Stimulated activated CD4-positive, alpha-beta T cell treated with anti-CD3 and anti-CD28 coated beads, Interleukin-2, amount 100 ng/mL, for 24 hours (primary cell): ENCODE measurements around the gene TRIM13.
"Not testable (repeated sequence)": the region's sequence is repeated elsewhere in the genome, so short reads cannot be mapped to it uniquely, and the experiment has no call there.

Experiments
- DNase-seq, 2 donors: peaks; one replicate each; pipeline ENCODE4 v3.0.0-alpha.2; 2020

TRIM13 gene, protein sequence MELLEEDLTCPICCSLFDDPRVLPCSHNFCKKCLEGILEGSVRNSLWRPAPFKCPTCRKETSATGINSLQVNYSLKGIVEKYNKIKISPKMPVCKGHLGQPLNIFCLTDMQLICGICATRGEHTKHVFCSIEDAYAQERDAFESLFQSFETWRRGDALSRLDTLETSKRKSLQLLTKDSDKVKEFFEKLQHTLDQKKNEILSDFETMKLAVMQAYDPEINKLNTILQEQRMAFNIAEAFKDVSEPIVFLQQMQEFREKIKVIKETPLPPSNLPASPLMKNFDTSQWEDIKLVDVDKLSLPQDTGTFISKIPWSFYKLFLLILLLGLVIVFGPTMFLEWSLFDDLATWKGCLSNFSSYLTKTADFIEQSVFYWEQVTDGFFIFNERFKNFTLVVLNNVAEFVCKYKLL

DNA sequence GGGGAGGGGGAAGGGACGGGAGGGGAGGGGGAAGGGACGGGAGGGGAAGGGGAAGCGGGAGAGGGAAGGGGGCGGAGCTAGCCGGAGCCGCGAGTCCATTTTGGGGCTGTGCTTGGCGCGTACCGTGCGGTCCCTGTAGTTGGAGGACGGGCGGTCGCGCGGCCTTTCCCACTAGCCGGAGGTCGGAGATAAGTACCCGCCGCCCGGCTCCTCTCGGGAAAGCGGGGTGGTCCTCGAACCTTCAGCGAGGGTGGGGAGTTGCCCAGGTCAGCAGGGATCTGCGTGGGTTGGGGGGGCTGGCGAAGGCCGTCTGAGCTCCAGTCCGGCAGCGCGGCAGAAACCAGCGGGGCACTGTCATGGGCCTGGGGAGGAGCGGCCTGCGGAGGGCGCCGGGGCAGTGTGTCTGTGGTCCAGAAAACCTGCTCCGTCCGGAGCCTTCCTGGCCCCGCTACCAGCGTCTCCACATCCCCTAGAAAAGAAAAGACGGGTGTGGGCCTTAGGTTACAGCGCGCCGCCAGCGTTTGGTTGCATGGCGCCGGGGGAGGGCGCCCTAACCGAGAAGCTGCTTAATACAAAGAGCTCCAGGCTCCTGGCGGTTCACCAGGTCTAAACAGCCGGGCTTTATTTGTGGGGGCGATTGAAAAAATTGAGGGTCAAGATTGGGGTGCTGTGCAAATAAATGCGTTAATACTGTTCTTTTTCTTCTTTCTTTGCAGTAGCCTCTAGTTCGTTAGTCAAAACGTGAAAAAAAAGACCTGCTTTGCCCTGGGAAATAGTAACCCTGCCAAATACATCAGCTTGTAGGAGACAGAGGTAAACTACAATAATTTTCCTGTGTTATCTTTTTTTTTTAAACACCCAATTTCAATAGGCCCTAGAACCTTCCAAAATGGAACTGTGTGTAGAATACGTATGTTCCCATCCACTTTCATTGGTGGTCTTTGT, at the start of gene TRIM13:
TRIM13 (plus strand) TSS at position 92 of the 945 bp plus-strand sequence. CDS start 14,899 bp downstream, outside the sequence.
- peak; percentile 80 to 84 for DNase-seq

DNA sequence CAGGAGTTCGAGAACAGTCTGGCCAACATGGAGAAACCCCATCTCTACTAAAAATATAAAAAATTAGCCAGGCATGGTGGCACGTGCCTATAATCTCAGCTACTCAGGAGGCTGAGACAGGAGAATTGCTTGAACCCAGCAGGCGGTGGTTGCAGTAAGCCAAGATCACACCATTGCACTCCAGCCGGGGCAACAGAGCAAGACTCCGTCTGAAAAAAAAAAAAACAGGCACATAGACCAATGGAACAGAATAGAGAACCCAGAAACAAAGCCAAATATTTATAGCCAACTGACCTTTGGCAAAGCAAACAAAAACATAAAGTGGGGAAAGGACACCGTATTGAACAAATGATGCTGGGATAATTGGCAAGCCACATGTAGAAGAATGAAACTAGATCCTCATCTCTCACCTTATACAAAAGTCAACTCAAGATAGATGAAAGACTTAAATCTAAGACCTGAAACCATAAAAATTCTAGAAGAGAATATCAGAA, 48.0 kb upstream of the TRIM13 start:
- DNase-seq: not testable (repeated sequence)

DNA sequence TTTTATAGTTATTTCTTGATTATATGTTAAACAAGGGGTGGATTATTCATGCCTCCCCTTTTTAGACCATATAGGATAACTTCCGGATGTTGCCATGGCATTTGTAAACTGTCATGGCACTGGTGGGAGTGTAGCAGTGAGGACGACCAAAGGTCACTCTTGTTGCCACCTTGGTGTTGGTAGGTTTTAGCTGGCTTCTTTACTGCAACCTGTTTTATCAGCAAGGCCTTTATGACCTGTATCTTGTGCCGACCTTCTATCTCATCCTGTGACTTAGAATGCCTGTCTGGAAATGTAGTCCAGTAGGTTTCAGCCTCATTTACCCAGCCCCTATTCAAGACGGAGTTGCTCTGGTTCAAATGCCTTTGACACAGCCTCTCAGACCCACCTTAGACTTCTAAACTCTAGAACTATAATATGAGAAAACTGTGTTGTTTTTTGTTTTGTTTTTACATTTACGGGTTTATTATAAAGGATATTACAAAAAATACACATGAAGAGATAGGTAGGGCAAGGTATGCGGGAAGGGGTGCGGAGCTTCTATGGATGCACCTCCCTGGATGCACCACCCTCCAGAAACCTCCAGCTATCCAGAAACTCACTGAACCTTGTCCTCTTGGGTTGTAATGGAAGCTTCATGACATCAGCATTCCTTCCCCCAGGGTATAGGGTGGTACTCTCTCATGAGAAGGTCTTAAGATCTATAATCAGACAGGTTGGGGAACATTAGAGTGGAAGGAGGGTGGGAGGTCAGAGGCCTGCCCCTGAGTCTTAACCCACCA, 44.9 kb upstream of the TRIM13 start:
- no peak for DNase-seq

DNA sequence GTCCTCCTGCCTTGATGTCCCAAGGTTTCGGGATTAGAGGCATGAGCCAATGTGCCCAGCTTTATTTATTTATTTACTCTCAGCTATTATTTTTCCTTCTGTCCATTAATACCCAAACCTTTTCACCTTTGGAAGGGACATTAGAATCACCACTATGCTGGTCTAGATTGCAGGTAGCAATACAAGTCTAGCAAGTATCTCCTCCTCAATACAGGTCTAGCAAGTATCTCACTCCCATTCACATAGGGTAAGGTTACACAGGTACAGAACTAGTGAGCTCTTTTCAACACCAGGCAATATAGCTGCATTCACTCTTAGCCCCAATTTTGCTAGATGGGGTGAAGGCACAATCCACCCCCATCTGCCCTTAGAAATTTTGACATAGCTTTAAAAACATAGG, 43.3 kb upstream of the TRIM13 start:
- no peak for DNase-seq

DNA sequence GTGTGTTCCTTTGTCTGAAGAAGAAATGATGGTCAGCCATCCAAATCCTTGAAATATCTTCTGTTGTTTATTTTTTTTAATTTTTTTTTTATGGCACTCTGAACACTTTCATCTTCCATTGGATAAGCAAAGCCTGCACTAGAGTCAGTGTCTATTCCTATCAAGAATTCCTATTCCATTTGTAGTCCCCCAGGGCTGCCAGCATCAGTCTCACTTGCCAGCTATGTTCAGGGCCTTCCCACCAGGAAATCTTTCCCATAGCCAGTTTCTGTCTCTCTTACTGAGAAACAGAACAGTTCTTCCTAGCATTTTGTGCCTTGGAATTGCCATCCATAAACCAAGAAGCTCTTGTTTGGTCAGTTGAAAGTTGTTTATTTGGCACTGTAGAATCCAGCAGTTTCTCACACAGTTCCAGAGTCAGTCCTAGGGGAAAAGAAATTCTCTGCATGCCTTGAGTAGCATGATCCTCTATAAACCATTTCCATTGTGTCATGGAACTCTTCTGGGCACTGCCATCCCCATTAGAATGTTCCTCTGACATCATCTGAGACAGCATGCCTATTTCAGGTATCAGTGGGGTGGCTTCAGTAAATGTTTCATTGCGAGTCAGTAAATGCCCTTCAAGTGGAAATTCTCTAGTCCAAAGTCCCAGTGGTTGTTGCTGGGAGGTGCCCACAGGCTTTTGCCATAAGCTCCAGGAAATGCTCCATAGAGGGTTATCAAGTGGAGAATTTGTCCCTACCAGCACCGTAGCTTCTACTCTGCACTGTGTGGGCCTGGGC, 42.0 kb upstream of the TRIM13 start:
- no peak for DNase-seq

DNA sequence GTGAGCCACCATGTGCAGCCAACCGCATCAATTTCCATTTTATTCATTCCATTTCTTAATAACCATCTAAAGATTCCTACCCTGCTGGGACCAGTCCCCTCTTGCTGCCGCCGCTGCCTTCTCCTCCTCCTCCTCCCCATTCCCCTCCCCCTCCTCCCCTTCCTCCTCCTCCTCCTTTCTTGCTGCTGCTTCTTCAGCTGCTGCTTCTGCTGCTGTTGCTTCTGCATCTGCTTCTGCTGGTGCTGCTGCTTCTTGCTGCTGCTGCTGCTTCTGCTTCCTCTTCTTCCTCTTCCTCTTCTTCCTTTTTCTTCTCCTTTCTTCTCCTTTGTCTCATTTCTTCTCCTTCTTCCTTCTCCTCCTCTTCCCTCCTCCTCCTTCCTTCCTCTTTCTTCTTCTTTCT, 40.7 kb upstream of the TRIM13 start:
- no peak for DNase-seq

DNA sequence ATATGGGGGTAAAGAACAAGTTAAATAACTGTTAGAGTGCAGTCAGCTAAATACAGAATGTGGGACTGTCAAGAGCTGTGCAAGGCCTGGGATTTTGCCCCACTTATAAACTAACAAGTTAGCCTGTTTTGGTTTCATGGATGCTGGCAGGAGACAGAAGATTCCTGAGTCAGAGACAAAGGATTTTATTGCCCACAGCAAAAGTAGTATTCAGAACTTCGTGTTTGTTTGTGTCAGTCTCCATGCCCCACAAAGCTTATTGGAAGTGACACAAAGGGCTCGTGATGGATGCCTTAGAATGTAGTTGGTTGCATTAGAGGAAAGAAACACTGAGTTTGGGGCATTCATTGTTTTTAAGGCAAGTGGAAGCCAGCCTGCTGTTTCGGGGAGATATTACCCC, 38.5 kb upstream of the TRIM13 start:
- no peak for DNase-seq

DNA sequence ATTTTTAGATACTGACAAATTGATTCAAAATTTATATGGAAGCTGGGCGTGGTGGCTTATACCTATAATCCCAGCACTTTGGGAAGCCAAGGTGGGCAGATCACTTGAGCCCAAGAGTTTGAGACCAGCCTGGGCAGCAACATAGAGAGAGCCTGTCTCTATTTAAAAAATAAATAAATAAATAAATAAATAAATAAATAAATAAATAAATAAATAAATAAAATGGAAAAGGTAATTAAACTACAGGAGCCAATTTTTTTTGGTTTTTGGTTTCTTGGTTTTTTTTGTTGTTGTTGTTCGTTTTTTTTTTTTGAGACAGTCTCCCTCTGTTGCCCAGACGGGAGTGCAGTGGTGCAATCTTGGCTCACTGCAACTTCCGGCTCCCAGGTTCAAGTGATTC, 29.4 kb upstream of the TRIM13 start:
- DNase-seq: no peak

DNA sequence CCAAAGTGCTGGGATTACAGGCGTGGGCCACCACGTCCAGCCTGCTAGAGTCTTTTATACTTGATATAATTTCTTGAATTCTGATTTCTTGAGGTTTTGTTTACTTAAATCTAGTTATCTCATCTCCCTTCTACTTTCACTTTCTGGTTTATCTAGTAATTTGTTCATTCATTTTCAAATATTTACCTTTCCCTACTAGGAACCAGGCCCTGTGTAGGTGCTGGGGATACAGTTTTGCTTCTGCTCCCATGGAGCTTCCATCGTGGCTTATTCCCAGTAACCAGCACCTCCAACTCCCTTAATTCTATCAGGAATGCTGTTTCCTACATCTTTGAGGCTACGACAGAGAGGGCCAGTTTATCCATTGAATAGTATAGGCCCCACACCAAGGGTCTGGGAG, 24.1 kb upstream of the TRIM13 start:
- DNase-seq: no peak

DNA sequence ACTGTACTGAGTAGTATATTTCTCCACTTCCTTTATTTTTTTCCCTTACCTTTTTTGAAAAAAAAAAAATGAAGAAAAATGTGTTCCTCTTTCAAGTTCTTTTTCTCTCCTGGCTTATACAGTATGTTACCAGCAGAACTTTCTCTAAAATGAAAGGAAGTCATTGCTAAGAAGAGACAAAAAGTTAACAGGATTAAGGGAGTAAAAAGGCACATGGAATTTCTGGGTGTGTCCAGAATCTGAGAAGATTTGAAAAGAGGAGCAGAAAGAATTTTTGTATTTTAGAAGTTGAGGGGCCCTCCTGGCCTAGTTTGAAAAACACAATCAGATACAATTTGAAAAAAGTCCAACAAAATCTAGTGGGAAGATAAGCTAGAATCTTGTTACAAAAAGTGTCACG, 21.0 kb upstream of the TRIM13 start:
- no peak for DNase-seq

DNA sequence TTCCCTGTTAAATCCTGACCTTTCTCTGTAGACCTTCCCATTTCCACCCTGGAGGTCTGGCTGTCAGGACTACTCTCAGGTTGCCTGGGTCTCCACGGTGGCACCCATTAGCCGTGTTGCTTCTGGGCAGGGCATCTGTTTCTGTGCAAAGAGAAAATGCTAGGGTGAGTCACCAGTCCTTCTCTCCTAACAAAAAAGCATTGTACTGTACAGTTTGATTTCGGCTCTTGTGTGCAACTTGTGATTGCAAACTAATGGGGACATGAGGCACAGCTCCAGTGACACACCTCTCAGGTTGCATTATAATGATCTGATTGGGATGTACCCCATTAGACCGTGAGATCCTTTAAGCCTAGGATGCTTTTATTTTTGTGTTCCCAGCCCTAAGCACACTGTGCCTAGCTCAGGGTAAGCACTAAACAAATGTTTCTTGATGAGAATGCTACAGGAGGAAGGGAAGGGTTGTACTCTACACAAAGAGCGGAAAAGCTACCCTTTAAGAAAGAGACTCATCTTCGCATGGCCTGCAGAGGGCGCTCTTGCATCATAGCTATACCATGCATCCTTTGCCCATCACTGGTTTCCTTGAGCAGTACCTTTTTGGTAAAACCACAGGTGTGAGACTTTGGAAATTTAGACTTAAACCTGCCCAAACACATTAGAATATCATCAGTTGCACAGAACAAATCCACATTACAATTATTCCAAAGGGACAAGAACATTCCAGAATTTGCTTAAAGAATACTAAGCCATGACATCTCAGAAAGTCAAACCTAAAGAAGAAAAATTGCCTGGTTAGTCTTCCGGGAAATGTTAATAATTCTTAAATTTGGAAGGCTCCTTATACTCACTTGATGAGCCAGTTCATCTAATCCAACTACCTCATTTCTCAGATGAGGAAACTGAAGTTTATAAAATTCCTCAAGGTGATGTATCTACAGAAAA, 20.3 kb upstream of the TRIM13 start:
- peak; percentile 78 to 81 for DNase-seq

DNA sequence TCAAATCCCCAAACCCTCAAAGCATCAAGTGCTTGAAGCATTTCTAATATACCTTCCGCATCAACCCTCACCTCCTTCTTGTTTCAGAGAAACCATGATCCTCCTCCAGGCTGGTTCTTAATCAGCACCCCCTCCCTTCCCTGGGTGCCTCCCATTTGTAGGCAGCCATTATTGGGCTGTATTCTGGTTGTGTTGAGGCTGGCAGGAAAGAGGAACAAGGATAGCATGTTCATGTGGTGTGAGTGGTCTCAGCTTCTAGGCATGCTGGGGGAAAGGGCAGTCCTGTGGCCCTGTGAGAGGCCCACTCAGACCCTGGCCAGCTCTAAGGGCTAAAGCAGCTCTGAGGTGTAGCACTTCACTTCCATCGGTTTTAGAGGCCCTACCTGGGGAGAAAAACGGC, 18.9 kb upstream of the TRIM13 start:
- no peak for DNase-seq

DNA sequence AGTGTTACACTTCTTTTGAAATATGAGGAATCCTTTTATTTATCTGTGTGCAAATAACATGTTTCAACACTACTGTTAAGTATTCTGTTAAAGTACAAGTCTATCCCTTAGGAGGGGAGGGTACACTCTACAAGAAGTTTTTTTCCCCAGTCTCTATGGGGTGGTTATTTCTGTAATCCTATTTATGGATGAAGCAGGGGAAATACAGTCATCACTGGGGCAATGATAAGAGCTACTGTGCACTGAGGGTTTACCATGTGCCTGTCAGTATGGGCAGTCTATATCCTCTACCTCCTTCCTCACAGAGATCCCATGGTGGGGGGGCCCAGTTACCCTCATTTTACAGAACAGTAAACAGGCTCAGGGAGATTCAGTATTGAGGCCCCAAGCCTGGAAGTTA, 16.6 kb upstream of the TRIM13 start:
- DNase-seq: no peak

DNA sequence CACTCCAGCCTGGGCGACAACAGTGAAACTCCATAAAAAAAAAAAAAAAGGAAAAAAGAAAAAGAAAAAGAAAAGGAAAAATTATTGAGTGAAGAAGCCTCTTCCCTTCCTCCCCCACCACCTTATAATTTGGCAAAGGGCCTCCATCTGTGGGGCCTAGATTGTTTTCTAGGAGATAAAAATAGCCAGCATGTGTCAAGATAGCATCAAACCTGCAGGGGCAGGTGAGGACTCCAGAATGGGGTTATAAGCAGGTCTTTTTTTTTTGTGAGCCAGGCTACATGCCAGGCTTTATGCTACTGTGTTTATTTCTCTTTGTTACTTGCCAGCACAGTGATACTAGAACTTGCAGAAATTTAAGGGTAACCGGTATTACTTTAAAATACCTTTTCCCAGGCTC, 11.7 kb upstream of the TRIM13 start:
- no peak for DNase-seq

DNA sequence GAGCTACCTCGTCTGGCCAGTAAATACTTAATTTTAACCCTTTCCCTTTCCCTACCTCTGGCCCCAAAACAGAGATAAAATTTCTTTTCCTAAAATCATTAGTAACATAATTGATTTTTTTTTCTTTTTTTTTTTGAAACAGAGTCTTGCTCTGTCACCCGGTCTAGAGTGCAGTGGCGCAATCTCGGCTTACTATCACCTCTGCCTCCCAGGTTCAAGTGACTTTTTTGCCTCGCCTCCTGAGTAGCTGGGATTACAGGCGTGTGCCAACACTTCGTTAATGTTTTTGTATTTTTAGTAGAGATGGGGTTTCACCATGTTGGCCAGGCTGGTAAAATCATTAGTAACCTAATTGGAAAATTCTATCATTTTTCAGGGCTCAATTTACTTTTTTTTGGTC, 10.4 kb upstream of the TRIM13 start:
- no peak for DNase-seq

DNA sequence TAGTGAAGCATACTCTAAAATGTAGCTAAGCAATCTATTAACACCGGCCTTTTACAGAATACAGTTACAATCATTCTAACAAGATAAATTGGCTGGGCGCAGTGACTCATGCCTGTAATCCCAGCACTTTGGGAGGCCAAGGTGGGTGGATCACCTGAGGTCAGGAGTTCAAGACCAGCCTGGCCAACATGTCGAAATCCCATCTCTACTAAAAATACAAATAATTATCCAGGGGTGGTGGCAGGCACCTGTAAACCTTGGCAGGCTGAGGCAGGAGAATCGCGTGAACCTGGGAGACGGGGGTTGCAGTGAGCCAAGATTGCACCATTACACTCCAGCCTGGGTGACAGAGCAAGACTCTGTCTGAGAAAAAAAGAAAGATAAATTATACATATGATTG, 6.2 kb upstream of the TRIM13 start:
- not testable (repeated sequence) for DNase-seq

DNA sequence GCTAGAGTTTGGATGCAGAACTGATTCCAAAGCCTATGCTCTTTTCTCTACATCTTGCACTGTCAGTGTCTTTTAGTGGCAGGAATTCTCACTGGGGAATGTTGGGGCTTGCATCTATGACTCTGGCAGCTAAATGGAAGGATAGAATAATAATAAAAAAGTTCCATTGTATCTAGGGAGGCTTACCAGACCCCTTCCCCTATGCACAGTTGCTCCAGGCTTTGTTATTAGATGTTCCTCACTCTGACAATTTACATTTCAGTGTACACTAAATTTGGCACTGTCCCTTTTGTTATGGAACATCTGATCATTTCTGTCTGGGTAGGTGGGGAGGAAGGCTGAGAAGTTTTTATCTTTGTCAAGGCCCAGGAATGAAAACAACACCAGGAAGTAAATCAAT, 3.7 kb upstream of the TRIM13 start:
- no peak for DNase-seq

DNA sequence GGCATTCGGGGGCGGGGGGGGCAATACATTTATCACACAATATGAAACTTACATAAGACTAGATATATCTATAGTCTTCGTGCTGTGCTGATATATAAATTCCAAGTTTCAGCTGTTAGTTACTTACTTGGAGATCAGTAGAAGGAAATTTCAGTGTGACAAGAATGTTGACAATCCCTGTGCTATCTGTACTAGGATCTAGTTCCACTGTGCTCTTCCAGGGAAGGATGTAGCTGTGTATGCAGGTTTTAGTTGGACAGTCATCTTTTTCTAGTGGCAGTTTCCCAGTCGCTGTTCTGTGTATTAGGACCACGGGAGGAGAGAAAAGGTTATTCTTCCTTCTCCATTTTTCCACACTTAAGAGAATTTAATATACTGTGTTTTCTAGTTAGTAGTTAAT, 3.2 kb upstream of the TRIM13 start:
- no peak for DNase-seq

DNA sequence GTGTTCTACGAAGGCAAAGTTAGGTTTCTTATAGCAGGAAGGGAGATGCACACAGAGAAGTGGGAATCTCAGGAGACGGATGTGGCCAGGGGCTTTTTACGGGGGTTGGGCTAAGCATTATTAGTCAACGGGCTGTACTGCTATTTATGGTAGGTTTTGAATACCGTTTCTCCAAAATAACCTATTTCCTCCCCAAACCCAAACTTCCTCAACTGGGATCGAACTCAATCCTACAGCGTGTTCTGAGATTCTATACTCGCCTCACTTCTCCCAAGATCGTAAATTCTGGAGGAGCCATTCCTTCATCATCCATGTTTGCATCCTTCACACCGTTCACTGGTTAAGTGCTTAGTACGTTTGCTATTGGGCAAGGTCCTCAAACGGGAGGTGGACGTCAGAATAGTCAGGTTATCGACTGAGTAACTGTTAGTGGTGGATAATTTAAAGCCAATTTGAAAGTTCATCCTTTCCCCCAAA, 1.2 kb upstream of the TRIM13 start:
- no peak for DNase-seq

DNA sequence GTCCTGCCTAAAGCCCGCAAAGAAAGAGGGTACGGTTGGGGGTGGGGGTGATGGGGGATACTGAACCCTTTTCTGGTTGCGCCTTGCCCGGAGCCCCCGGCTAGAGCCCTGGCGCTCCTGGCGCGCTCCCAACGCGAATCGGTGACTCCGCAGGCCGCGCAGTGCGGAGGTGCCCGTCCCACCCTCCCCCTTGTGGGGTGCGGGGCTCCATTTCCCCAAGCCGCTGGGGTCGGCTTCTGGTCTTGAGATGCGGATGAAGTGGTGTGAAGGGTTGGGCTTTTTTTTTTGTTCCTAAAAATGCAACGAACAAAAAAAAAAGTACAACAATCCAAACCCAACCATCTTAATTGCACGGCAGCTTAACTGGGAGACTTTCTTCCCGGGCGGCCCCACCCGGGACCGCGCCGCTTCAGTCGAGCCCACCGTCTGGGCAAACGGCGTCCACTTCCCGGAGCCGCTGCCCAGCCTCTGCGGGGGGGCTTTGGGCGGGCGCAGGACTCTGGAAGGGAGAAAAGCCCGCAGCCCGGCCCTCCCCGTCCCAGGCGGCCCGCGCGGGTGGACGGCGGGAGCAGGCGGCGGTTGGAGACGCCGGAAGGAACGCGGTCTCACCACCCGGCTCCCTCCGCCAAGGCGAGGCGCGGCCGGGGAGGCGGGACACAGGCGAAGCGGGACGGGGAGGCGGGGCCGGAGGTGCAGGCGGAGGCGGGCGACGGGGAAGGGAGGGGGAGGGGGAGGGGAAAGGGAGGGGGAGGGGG, 504 bp upstream of the TRIM13 start:
- peak; percentile 90 to 93 for DNase-seq
